PFSK-1 (cell line): ENCODE data around the gene IFIT5.

Experiments
- POLR2AphosphoS5 ChIP-seq: IDR thresholded peaks from 2 replicates; pipeline ENCODE4 v1.6.1; 2012; ENCODE audit warnings: low read depth, mild to moderate bottlenecking, control low read depth, low read length, moderate library complexity
- SIN3A ChIP-seq: IDR thresholded peaks from 2 replicates; pipeline ENCODE4 v1.6.1; 2012; ENCODE audit warnings: mild to moderate bottlenecking, low read length, moderate library complexity, borderline replicate concordance; ENCODE audit not compliant: insufficient read depth

DNA sequence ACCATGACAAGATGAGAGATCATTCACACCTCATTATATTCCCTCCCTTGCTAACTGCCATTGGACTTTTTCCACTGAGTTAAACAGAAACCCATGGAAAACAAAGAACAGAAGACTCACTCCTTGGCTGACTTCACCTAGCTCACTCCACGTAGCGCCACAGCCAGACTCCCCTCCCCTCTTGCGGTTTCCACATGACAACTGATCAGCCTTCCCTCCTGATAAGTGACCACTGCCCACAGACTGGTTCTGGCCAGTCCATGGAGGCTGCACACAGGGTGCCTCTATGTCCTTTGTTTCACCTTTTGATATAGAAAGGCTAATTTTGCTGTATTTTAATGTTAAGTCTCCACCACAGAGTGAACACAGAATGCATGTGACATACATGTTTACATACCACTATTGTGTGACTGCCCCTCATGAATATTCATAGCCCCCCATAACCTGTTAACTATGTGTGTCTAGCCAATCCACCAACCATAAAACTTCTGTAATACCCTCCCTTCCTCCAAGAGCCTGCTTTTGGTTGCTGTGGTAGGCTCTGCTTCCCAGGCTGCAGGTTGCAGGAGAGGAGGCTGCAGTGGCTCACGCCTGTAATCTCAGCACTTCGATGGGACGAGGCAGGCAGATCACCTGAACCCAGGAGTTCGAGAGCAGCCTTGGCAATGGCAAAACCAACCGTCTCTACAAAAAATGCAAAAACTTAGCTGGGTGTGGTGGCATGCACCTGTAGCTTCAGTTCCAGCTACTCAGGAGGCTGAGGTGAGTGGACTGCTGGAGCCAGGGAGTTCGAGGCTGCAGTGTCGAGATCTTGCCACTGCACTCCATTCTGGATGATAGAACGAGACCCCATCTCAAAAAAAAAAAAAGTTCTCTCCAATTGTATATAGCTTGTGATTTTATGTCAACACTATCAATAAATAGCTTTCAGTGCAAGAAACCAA lies 10.0 kb upstream of the IFIT5 start:
- TF ChIP-seq POLR2AphosphoS5 (no peak), SIN3A (no peak)
